ENCODE measurements around the gene PGD.

Gene PGD

DNA sequence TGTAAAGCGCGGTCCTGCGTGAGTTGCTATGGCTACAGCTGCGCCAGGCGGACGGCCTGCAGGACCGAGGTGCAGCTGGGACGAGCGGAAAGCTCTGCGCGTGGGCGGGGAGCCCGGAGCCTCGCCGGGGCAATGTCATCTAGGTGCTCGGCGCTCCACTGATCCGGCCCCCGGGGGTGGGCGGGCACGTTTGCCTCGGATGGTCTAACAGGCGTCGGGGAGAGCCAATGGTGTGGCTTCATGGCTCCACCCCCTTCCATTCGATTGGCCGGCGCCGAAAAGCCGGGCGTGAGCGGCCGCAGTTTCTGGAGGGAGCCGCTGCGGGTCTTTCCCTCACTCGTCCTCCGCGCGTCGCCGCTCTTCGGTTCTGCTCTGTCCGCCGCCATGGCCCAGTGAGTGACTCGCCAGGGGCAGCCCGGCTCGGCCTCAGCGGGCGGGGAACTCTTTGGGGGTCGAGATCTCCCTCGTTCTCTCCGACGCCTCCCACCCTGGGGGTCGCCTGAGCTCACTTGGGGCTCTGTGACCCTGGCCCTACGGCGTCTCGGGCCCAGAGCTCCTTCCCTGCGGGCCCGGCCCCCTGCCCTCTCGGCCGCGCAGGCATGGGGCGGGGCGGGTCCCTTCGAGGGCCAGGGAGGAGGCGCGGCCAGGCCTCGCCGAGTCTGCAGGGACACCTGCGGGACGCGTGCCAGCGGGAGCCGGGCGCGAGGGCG lies at the start of gene PGD:
Gene PGD, plus strand, starts transcription at position 331 of the 710 bp plus-strand sequence. Its CDS starts 54 bp downstream, at position 385.
- DNase-seq: peak; percentile 98

GRCh38 chr1:10353282-10353681 lies 45.6 kb upstream of the PGD start:
- DNase-seq: no peak

DNA sequence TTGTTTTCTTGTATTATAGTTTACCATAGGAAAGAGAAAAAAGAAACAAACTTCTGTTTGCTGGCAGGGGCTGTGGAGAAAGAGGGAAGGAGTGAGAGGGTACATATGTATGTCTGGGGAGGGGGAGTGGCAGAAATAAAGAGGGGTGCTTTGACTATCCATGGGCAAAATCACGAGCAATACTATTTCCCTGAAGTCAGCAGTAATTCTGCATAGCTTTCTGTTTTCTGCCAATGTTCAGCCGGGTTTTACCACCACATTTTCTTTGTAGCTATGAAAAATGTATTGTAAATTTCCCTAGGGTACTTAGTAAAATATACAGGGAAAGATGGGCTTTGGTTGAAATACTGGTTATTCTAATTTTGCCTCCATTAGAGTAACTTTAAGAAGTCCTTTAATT lies 45.2 kb upstream of the PGD start:
- no peak for DNase-seq

GRCh38 chr1:10360045-10360444 lies 38.8 kb upstream of the PGD start:
- DNase-seq: no peak

GRCh38 chr1:10361515-10361914 lies 37.3 kb upstream of the PGD start:
- DNase-seq: no peak

DNA sequence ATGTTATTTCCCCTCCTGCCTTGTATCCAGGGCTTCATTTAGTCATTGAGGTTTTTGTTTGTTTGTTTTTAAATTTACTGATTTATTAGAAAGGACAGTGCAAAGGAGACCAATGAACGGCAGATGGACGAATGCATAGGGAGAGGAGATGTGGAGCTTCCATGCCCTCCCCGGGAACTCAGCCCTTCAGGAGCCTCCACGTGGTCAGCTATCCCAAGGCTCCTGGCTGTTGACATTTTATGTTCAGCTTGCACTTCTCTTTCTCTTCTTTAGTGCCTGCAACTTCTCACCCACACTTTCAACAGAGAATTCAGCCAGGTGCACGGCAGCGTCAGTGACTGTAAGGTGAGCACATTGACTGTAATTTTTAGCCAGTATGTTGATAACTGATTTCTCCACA lies 30.7 kb upstream of the PGD start:
- no peak for DNase-seq

GRCh38 chr1:10374442-10374860 lies 24.4 kb upstream of the PGD start:
- DNase-seq: no peak

GRCh38 chr1:10377365-10378029 lies 21.4 kb upstream of the PGD start:
- peak; percentile 12 for DNase-seq

GRCh38 chr1:10378081-10378841 lies 20.6 kb upstream of the PGD start:
- no peak for DNase-seq

GRCh38 chr1:10379101-10379620 lies 19.7 kb upstream of the PGD start:
- DNase-seq: no peak

DNA sequence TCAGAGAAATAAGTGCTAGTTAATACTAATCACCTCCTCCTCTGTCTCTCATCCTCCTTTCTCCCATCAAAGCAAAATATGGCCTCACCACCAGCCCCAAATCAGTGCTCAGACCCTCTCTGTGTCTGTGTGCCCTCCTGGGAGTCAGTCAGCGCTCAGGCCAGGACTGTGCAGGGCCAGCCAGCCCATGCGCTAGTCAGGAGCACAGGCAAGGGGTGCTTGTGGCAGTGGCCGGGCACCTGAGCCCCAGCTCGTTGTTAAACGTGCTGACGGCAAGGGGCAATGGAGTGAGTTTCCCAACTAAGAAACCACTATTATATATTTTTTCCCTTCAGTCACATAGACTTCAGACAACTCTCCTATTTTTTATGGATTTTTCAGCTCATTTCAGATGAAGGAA lies 19.2 kb upstream of the PGD start:
- DNase-seq: no peak

- no peak for DNase-seq
These were observed 18.1 kb upstream of the PGD start for GRCh38 chr1:10380594-10381275.

DNA sequence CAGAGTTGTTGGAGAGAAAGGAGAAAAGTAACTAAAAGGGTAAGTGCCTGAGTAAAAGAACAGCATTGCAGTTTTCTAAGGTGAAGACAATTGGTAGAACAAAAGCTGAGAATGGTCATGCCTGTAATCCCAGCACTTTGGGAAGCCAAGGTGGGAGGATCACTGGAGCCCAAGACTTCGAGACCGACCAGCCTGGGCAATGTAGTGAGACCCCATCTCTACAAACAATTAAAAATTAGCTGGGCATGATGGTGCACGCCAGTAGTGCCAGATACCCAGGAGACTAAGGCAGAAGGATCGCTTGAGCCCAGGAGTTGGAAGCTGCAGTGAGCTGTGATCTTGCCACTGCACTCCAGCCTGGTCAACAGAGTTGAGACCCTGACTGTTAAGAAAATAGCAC lies 15.2 kb upstream of the PGD start:
- DNase-seq: no peak

DNA sequence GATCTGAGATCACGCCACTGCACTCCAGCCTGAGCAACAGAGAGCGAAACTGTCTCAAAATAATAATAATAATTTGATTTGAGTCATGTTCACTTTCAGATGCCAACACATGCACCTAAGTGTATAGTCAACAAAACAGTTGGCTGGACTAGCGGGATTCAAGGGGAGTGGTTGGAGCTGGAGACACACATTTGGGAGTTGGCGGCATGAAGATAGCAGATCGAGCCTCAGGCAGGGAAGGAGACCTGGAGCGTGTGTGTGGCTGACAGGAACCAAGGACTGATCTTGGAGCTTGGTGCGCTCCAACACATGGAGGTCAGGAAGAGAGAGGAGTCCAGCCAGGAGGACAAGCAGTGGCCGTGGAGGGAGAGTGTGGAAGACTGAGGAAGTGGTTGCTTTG lies 14.6 kb upstream of the PGD start:
- no peak for DNase-seq

- no peak for DNase-seq
These were observed 11.8 kb upstream of the PGD start for GRCh38 chr1:10386761-10387676.

DNA sequence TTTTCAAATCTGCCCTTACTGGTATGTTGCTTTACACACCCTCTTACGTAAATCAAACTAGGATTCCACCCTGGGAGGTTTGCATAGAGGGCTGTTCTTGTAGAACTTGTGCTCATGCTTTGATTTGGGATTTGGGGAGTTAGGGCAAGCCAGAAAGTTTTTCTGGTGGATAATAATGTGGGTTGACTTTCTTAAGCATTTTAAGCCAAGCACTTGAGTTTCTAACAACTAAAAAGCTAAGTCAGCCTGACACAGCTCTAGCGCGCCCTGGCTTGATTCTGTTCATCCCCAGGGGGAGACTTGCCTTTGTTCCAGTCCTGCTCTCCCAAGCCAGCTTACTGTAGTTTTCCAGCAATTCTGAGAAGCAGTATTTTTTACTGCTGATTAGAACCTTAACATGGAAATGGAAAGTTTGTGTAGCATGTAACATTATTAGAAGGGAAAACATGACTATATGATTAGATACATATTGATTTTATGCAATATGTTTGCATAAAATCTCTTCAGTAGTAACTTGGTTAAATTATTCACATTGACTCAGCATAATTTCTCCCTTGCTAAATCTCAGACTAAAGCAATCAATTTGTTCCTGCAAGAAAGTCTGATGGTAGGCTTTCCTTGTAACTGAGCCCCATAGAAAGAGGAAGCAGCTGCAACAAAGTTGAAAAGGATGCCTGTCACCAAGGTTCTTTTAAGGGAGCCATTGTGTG lies 11.0 kb upstream of the PGD start:
- DNase-seq: no peak

DNA sequence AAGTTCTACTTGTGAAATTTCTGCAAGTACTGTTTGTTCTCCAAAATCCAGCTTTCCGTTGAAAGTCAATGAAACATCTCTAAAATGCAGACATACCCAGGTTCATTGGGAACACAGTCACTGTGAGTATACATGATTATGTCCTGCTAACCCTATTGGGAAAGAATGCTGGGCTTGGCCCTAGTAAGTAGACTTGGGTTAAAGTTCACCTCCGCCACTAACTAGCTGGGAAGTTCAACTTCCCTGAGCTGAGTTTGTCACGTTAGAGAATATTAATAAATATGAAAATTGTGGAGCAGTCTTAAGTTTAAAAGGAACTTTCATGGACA lies 10.5 kb upstream of the PGD start:
- DNase-seq: no peak

DNA sequence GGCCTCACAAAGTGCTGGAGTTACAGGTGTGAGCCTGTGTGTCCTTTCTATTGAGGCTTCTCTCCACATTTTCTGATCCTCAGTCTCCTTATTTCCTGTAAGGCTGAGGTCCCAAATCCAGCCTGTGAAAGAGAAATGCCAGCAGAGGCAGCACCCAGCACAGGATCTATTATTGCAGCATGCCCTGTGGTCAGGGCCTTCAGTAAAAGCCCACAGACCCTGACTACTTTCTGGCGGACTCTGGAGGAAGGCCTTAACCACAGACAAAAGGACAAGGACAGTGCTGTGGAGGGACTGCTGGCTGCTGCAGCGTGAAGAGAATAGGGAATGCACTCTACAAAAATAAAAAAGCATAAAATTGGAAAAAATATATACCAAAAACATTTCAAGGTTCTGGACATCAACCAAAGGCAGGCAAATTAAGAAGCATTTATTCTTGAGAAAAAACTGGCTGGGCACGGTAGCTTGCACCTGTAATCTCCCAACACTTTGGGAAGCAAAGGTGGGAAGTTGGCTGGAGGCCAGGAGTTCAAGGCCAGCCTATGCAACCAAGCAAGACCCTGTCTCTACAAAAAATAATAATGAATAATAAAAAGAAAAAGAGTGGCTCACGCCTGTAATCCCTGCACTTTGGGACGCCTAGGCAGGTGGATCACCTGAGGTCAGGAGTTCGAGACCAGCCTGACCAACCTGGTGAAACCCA lies 9.4 kb upstream of the PGD start:
- DNase-seq: no peak

DNA sequence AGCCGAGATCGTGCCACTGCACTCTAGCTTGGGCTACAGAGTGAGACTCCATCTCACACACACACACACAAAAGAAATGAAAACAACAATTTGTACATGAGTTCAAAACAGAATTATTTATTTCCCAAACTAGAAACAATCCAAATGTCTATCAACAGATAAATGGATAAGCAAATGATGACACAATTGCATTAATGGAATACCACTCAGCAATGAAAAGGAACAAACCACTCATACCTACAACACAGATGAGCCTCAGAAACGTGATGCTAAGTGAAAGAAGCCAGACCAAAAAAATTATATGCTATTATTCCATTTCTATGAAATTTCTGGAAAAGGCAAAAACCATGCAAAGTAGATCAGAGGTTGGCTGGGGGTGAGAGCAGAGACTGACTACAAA lies 2.0 kb upstream of the PGD start:
- no peak for DNase-seq

GRCh38 chr1:10398278-10398733 lies 558 bp upstream of the PGD start:
- no peak for DNase-seq

GRCh38 chr1:10399444-10399941 lies 629 bp downstream of the PGD start:
- peak; percentile 64 for DNase-seq

Data from NCI-H1092 (cell line).